Activated naive CD4-positive, alpha-beta T cell treated with anti-CD3 and anti-CD28 coated beads, Interleukin-2, amount 10 ng/mL, durations not matched to agents 7 days and 5 days (primary cell): ENCODE measurements around the gene M6PR.
"Not testable (repeated sequence)": the region's sequence is repeated elsewhere in the genome, so short reads cannot be mapped to it uniquely, and the experiment has no call there.

Source experiments
- CTCF ChIA-PET: fragments of 350-600 bp; sonication (Branson Sonifier 250); formaldehyde crosslinking; loops from one replicate; lab custom pipeline; 2021; ENCODE audit warnings: antibody characterized with exemption; lab: Charles Lee
- DNase-seq: peaks from one replicate; pipeline ENCODE4 v3.0.0-alpha.2; 2020
- H3K27ac Mint-ChIP-seq: one replicate; pipeline ENCODE4 v1.8.0; 2021; ENCODE audit warnings: mild to moderate bottlenecking, moderate library complexity, mixed read lengths
- H3K27me3 Mint-ChIP-seq: one replicate; pipeline ENCODE4 v1.8.0; 2021; ENCODE audit warnings: mild to moderate bottlenecking, mixed read lengths
- H3K36me3 Mint-ChIP-seq: one replicate; pipeline ENCODE4 v1.8.0; 2021; ENCODE audit warnings: mixed read lengths
- H3K4me1 Mint-ChIP-seq: one replicate; pipeline ENCODE4 v1.8.0; 2021; ENCODE audit warnings: mixed read lengths
- H3K4me3 Mint-ChIP-seq: one replicate; pipeline ENCODE4 v1.8.0; 2021; ENCODE audit warnings: mild to moderate bottlenecking, moderate library complexity, mixed read lengths
- H3K9me3 Mint-ChIP-seq: one replicate; pipeline ENCODE4 v1.8.0; 2021; ENCODE audit warnings: mixed read lengths

The M6PR gene

GRCh38 chr12:8943565-8944186 is 5.8 kb downstream of the M6PR start:
- no peak for DNase-seq
- Mint-ChIP-seq H3K4me1 (peaks cover 27% of the 10 kb centered on the region), H3K27ac (no peak overlapping the region), H3K36me3 (peaks cover 51% of the 10 kb centered on the region), H3K4me3 (no peak overlapping the region), H3K9me3 (no peaks in the 10 kb centered on the region), H3K27me3 (no peaks in the 10 kb centered on the region)
- CTCF ChIA-PET, result interaction anchor here (1.2 kb wide), 1 partner anchor 106 kb away, joined by 3 read pairs; no protein-coding TSS in a partner anchor

GRCh38 chr12:8941691-8942478 is 7.6 kb downstream of the M6PR start:
- H3K27ac Mint-ChIP-seq, result peak overlapping the region; percentile 21
- H3K27me3 Mint-ChIP-seq, result no peaks in the 10 kb centered on the region
- CTCF ChIA-PET, result no interaction called here
- no peak overlapping the region for H3K4me3 Mint-ChIP-seq
- peaks cover 51% of the 10 kb centered on the region for H3K36me3 Mint-ChIP-seq
- no peak for DNase-seq
- no peaks in the 10 kb centered on the region for H3K9me3 Mint-ChIP-seq
- peaks cover 12% of the 10 kb centered on the region for H3K4me1 Mint-ChIP-seq

GRCh38 chr12:8937842-8938442 is 11.5 kb downstream of the M6PR start:
- peaks cover 41% of the 10 kb centered on the region for H3K36me3 Mint-ChIP-seq
- H3K9me3 Mint-ChIP-seq, DNase-seq, H3K27me3 Mint-ChIP-seq, H3K27ac Mint-ChIP-seq, H3K4me1 Mint-ChIP-seq, H3K4me3 Mint-ChIP-seq: not testable (repeated sequence)
- CTCF ChIA-PET, result interaction anchor here (0.6 kb wide), 1 partner anchor 101 kb away, joined by 3 read pairs; no protein-coding TSS in a partner anchor

GRCh38 chr12:8936735-8937134 is 12.7 kb downstream of the M6PR start:
- DNase-seq, result no peak
- no peak overlapping the region for H3K4me3 Mint-ChIP-seq
- no peaks in the 10 kb centered on the region for H3K27me3 Mint-ChIP-seq
- CTCF ChIA-PET, result interaction anchor here (0.7 to 1.4 kb wide), 2 partner anchors 46 to 200 kb away, joined by 3 to 4 read pairs; no protein-coding TSS in a partner anchor
- H3K4me1 Mint-ChIP-seq, result no peaks in the 10 kb centered on the region
- H3K27ac Mint-ChIP-seq, result no peak overlapping the region
- H3K9me3 Mint-ChIP-seq, result no peaks in the 10 kb centered on the region
- H3K36me3 Mint-ChIP-seq, result peaks cover 33% of the 10 kb centered on the region

- H3K4me3 Mint-ChIP-seq, H3K27me3 Mint-ChIP-seq, DNase-seq, H3K4me1 Mint-ChIP-seq, H3K9me3 Mint-ChIP-seq: not testable (repeated sequence)
- peaks cover 27% of the 10 kb centered on the region for H3K36me3 Mint-ChIP-seq
- CTCF ChIA-PET, result interaction anchor here (0.7 to 1.1 kb wide), 2 partner anchors 22 to 41 kb away, joined by 3 to 4 read pairs; no protein-coding TSS in a partner anchor
- H3K27ac Mint-ChIP-seq, result peak overlapping the region; percentile 61
Observed at GRCh38 chr12:8934080-8934479, 15.4 kb downstream of the M6PR start.

- peaks cover 22% of the 10 kb centered on the region for H3K36me3 Mint-ChIP-seq
- H3K27ac Mint-ChIP-seq, DNase-seq, H3K4me1 Mint-ChIP-seq, H3K4me3 Mint-ChIP-seq, CTCF ChIA-PET, H3K9me3 Mint-ChIP-seq, H3K27me3 Mint-ChIP-seq: not testable (repeated sequence)
Observed at GRCh38 chr12:8932464-8932863, 17.0 kb downstream of the M6PR start.

GRCh38 chr12:8930655-8931323 is 18.7 kb downstream of the M6PR start:
- H3K27ac Mint-ChIP-seq, H3K9me3 Mint-ChIP-seq, H3K4me3 Mint-ChIP-seq, H3K4me1 Mint-ChIP-seq, H3K27me3 Mint-ChIP-seq, CTCF ChIA-PET, DNase-seq: not testable (repeated sequence)
- H3K36me3 Mint-ChIP-seq, result peaks cover 16% of the 10 kb centered on the region

GRCh38 chr12:8922544-8922943 is 26.9 kb downstream of the M6PR start:
- Mint-ChIP-seq H3K36me3 (peaks cover 17% of the 10 kb centered on the region), H3K27ac (no peak overlapping the region), H3K9me3 (no peaks in the 10 kb centered on the region), H3K4me1 (no peaks in the 10 kb centered on the region), H3K4me3 (no peak overlapping the region), H3K27me3 (no peaks in the 10 kb centered on the region)
- DNase-seq, result peak; percentile 21
- CTCF ChIA-PET, result no interaction called here

- peaks cover 17% of the 10 kb centered on the region for H3K36me3 Mint-ChIP-seq
- H3K9me3 Mint-ChIP-seq, H3K27ac Mint-ChIP-seq, H3K27me3 Mint-ChIP-seq, DNase-seq, H3K4me1 Mint-ChIP-seq, CTCF ChIA-PET, H3K4me3 Mint-ChIP-seq: not testable (repeated sequence)
Observed at GRCh38 chr12:8919643-8920042, 29.8 kb downstream of the M6PR start.

- Mint-ChIP-seq H3K27me3 (peaks cover 5% of the 10 kb centered on the region), H3K4me3 (no peak overlapping the region), H3K36me3 (peaks cover 17% of the 10 kb centered on the region), H3K27ac (no peak overlapping the region), H3K9me3 (no peaks in the 10 kb centered on the region), H3K4me1 (peaks cover 13% of the 10 kb centered on the region)
- DNase-seq, result no peak
- CTCF ChIA-PET, result interaction anchor here (1.2 to 1.4 kb wide), 2 partner anchors 9 to 121 kb away, joined by 3 read pairs; no protein-coding TSS in a partner anchor
Observed at GRCh38 chr12:8917751-8918150, 31.7 kb downstream of the M6PR start.

- H3K27ac Mint-ChIP-seq, result no peak overlapping the region
- CTCF ChIA-PET, result interaction anchor here (1.2 kb wide), 1 partner anchor 8 kb away, joined by 3 read pairs; no protein-coding TSS in a partner anchor
- H3K4me1 Mint-ChIP-seq, result peaks cover 13% of the 10 kb centered on the region
Observed at GRCh38 chr12:8917031-8917430, 32.4 kb downstream of the M6PR start.

GRCh38 chr12:8916154-8916553 is 33.3 kb downstream of the M6PR start:
- peaks cover 5% of the 10 kb centered on the region for H3K27me3 Mint-ChIP-seq
- CTCF ChIA-PET, result interaction anchor here (1.1 kb wide), 1 partner anchor 258 kb away, joined by 3 read pairs; no protein-coding TSS in a partner anchor

More at GRCh38 chr12:8917031-8917430, 32.4 kb downstream of the M6PR start:
- Mint-ChIP-seq H3K36me3 (peaks cover 17% of the 10 kb centered on the region), H3K4me3 (no peak overlapping the region), H3K27me3 (peaks cover 5% of the 10 kb centered on the region), H3K9me3 (no peaks in the 10 kb centered on the region)
- no peak for DNase-seq

GRCh38 chr12:8914716-8915526 is 34.5 kb downstream of the M6PR start:
- DNase-seq, result peak; percentile 77
- no peak overlapping the region for H3K4me3 Mint-ChIP-seq
- H3K27ac Mint-ChIP-seq, result no peak overlapping the region
- H3K27me3 Mint-ChIP-seq, result peaks cover 5% of the 10 kb centered on the region
- peaks cover 9% of the 10 kb centered on the region for H3K36me3 Mint-ChIP-seq
- CTCF ChIA-PET, result interaction anchor here (1.7 to 2.0 kb wide), 2 partner anchors 36 to 135 kb away, joined by 7 to 10 read pairs; no protein-coding TSS in a partner anchor
- H3K4me1 Mint-ChIP-seq, result peaks cover 13% of the 10 kb centered on the region
- H3K9me3 Mint-ChIP-seq, result no peaks in the 10 kb centered on the region

More at GRCh38 chr12:8916154-8916553, 33.3 kb downstream of the M6PR start:
- no peak for DNase-seq
- Mint-ChIP-seq H3K4me1 (peaks cover 13% of the 10 kb centered on the region), H3K4me3 (no peak overlapping the region), H3K36me3 (peaks cover 14% of the 10 kb centered on the region), H3K27ac (no peak overlapping the region), H3K9me3 (no peaks in the 10 kb centered on the region)
